Caco-2 (cell line): ENCODE data around the gene EPHA4. TPM values are rescaled to one million over a fixed set of nuclear protein-coding genes. Genes with fewer than 3 reads are reported as not detected.
"Not testable (repeated sequence)": the region's sequence is repeated elsewhere in the genome, so short reads cannot be mapped to it uniquely, and the experiment has no call there.

Experiments
- BruUV-seq: library from RNA; stranded (reverse); fragments of 400-500 nt; replicated peaks from 2 replicates; lab custom pipeline; 2021; lab: Mats Ljungman, UMichigan
- CTCF ChIA-PET: fragments of 300-600 bp; sonication (Branson Sonifier 250); formaldehyde crosslinking; loops from one replicate; lab custom pipeline; 2022; ENCODE audit warnings: antibody characterized with exemption; lab: Charles Lee
- POLR2A ChIA-PET: fragments of 300-600 bp; sonication (Branson Sonifier 250); formaldehyde crosslinking; loops from one replicate; lab custom pipeline; 2022; ENCODE audit warnings: antibody characterized with exemption; lab: Charles Lee
- DNase-seq, 2 experiments: peaks; one replicate each; pipeline versions ENCODE4 v3.0.0 to v3.0.0-alpha.2; 2020 to 2022
- H3K27me3 ChIP-seq: replicated peaks from 2 replicates; pipeline ENCODE4 v1.6.0; 2011; ENCODE audit warnings: low read length; ENCODE audit not compliant: control insufficient read depth, insufficient read depth
- H3K36me3 ChIP-seq: 2 replicates; pipeline ENCODE4 v1.5.1; 2011; ENCODE audit warnings: low read length; ENCODE audit not compliant: control insufficient read depth, insufficient read depth
- H3K4me1 ChIP-seq: fragments of 250-450 bp; sonication (Bioruptor Pico); 2 replicates; pipeline ENCODE4 v1.5.1; 2020; ENCODE audit warnings: mild to moderate bottlenecking
- H3K4me3 ChIP-seq: 2 replicates; pipeline ENCODE4 v1.5.1; 2011; ENCODE audit warnings: low read depth, mild to moderate bottlenecking, control low read depth, low read length
- H3K9me3 ChIP-seq: fragments of 250-450 bp; sonication (Bioruptor Pico); 2 replicates; pipeline ENCODE4 v1.5.1; 2020; ENCODE audit warnings: mild to moderate bottlenecking, moderate library complexity
- H3K27ac Mint-ChIP-seq: one replicate; pipeline ENCODE4 v1.8.0; 2022; ENCODE audit warnings: mixed read lengths; ENCODE audit not compliant: unreplicated experiment
- H3K27me3 Mint-ChIP-seq: one replicate; pipeline ENCODE4 v1.8.0; 2022; ENCODE audit warnings: mixed read lengths; ENCODE audit not compliant: insufficient read depth, unreplicated experiment
- H3K36me3 Mint-ChIP-seq: one replicate; pipeline ENCODE4 v1.8.0; 2022; ENCODE audit warnings: mild to moderate bottlenecking, mixed read lengths; ENCODE audit not compliant: insufficient read depth, unreplicated experiment
- H3K4me1 Mint-ChIP-seq: one replicate; pipeline ENCODE4 v1.8.0; 2022; ENCODE audit warnings: low read depth, mixed read lengths; ENCODE audit not compliant: unreplicated experiment
- H3K4me3 Mint-ChIP-seq: one replicate; pipeline ENCODE4 v1.8.0; 2022; ENCODE audit warnings: mild to moderate bottlenecking, moderate library complexity, mixed read lengths; ENCODE audit not compliant: unreplicated experiment
- H3K9me3 Mint-ChIP-seq: one replicate; pipeline ENCODE4 v1.8.0; 2022; ENCODE audit warnings: mixed read lengths; ENCODE audit not compliant: unreplicated experiment
- intact Hi-C: fragments of 100-400 bp; cut with micrococcal nuclease; formaldehyde crosslinking; loops from one replicate; pipeline ENCODE4 v1.10.0; 2022; ENCODE audit not compliant: unreplicated experiment
- total RNA-seq: library from RNA; stranded (reverse); gene quantifications from 2 replicates; pipeline ENCODE4 v1.2.3, GENCODE V29; 2022
- TF ChIP-seq, protein P1 (sequence below), 2 experiments: fragments of 200-600 bp in 1 of 2; IDR thresholded peaks; 1 replicate in 1 of 2; 2 replicates in 1 of 2; pipeline versions ENCODE4 v1.5.1 to v1.8.0; 2011 to 2022; ENCODE audit warnings: antibody characterized with exemption in 1 of 2, control low read depth in 1 of 2, inconsistent platforms in 1 of 2, low read depth in 1 of 2, low read length in 1 of 2, mild to moderate bottlenecking in 1 of 2, moderate library complexity in 1 of 2; ENCODE audit not compliant: insufficient read depth in 1 of 2, severe bottlenecking in 1 of 2, unreplicated experiment in 1 of 2

Gene EPHA4
- total RNA-seq, 1 experiment from 2014 or later: 95.5 TPM

DNA sequence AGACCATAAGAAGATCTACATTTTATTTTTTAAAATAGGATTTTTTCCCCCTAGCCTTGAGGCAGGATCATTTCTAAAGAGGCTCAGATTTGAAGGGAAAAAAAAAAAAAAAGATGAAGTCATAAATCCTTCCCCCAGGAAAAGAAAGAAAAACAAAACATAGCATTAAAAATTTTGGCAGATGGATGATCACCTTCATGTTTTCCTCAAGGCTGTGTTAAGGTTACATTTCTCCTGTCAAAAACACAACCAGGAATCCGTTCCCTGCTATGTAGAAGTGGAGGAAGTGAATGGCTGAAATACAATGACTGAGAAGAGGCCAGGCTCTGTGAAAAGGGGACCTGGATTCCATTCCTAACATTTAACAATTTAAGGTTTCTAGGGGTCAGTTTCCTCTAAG lies 56.2 kb downstream of the EPHA4 start:
- CTCF ChIA-PET: no interaction called here
- no peak overlapping the region for H3K4me3 Mint-ChIP-seq
- no peaks in the 10 kb centered on the region for H3K9me3 Mint-ChIP-seq
- no peaks in the 10 kb centered on the region for H3K36me3 ChIP-seq
- no peaks in the 10 kb centered on the region for H3K9me3 ChIP-seq
- no TSS peak for BruUV-seq
- no peaks in the 10 kb centered on the region for H3K27me3 Mint-ChIP-seq
- H3K4me1 ChIP-seq: peaks cover 34% of the 10 kb centered on the region
- no peak for DNase-seq
- intact Hi-C loops: loop anchor here (5.0 kb wide), 1 partner anchor 451 kb away; no protein-coding TSS in a partner anchor
- no peak overlapping the region for H3K27ac Mint-ChIP-seq
- H3K4me3 ChIP-seq: no peak overlapping the region
- H3K36me3 Mint-ChIP-seq: peaks cover 27% of the 10 kb centered on the region
- TF ChIP-seq, protein P1, sequence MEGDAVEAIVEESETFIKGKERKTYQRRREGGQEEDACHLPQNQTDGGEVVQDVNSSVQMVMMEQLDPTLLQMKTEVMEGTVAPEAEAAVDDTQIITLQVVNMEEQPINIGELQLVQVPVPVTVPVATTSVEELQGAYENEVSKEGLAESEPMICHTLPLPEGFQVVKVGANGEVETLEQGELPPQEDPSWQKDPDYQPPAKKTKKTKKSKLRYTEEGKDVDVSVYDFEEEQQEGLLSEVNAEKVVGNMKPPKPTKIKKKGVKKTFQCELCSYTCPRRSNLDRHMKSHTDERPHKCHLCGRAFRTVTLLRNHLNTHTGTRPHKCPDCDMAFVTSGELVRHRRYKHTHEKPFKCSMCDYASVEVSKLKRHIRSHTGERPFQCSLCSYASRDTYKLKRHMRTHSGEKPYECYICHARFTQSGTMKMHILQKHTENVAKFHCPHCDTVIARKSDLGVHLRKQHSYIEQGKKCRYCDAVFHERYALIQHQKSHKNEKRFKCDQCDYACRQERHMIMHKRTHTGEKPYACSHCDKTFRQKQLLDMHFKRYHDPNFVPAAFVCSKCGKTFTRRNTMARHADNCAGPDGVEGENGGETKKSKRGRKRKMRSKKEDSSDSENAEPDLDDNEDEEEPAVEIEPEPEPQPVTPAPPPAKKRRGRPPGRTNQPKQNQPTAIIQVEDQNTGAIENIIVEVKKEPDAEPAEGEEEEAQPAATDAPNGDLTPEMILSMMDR (IDR thresholded peaks at IDR 0.05; ENCODE audit: insufficient read depth in 1 of 2, low read depth in 1 of 2, low read length in 1 of 2, severe bottlenecking in 1 of 2, unreplicated experiment in 1 of 2): no peak
- H3K27me3 ChIP-seq: no peaks in the 10 kb centered on the region
- POLR2A ChIA-PET: no interaction called here
- peaks cover under 1% of the 10 kb centered on the region for H3K4me1 Mint-ChIP-seq

DNA sequence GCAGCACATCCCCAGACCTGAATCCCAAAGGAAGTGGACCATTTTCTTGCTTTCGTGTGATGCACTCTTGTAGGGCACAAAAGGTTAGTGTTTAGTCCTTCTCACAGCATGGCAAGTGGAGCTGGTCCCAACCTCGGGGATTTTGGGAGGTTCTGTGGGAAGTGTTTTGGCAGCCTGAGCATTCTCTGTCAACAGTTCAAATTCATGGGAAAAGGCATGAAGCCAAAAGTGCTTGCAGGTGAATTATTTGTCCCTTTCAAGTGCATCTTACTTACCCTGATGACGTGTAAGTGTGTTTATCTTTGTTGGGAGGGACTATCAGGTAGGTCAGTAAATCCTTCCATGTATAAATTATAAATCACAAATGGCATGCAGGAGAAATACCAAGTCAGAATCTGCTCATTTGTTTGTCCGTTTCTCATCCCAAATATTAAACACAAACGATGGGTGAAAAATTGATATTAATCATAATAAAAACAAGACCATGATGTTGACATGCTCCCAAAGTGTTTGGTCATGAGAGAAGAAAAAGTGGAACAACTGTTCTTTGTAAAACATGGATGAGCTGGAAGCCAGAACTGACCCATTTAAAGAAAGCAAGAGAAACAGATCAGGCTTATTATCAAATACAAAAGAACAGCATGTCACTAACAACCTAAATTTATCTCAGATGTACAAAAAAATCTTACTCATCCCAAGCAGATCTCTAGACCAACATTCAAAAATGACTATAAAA lies 57.6 kb downstream of the EPHA4 start:
- BruUV-seq: no TSS peak
- Histone ChIP-seq H3K4me3 (no peak overlapping the region), H3K36me3 (no peaks in the 10 kb centered on the region), H3K27me3 (no peaks in the 10 kb centered on the region), H3K4me1 (peaks cover 20% of the 10 kb centered on the region), H3K9me3 (no peaks in the 10 kb centered on the region)
- Mint-ChIP-seq H3K4me1 (no peaks in the 10 kb centered on the region), H3K27me3 (no peaks in the 10 kb centered on the region), H3K9me3 (no peaks in the 10 kb centered on the region), H3K4me3 (no peak overlapping the region), H3K36me3 (peaks cover 34% of the 10 kb centered on the region), H3K27ac (no peak overlapping the region)
- intact Hi-C loops: loop anchor here (5.0 kb wide), 1 partner anchor 453 kb away; no protein-coding TSS in a partner anchor
- TF ChIP-seq, protein P1 (IDR thresholded peaks at IDR 0.05; ENCODE audit: insufficient read depth in 1 of 2, low read depth in 1 of 2, low read length in 1 of 2, severe bottlenecking in 1 of 2, unreplicated experiment in 1 of 2): no peak
- no peak for DNase-seq
- CTCF ChIA-PET: no interaction called here
- POLR2A ChIA-PET: no interaction called here

DNA sequence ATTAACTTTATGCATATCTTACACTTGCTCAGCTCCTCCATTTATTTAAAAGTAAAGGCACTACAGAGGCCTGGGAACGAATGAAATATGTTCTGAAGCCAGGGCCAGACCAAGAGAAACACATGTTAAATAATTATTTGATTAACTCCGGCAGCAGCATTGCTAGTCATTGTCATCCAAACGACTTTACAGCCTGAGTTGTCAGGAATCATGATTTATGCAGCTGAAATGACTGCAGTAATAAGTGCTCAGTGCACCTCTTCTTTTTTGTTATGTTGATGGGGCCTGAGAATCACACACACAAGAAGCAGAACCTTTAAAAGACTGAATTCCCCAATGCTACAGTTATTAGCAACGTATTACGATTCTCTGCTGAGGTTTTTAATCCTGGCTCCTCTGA lies 58.9 kb downstream of the EPHA4 start:
- H3K4me1 Mint-ChIP-seq: no peaks in the 10 kb centered on the region
- Histone ChIP-seq H3K36me3 (no peaks in the 10 kb centered on the region), H3K4me1 (peaks cover 7% of the 10 kb centered on the region), H3K9me3 (no peaks in the 10 kb centered on the region), H3K4me3 (no peak overlapping the region), H3K27me3 (no peaks in the 10 kb centered on the region)
- no TSS peak for BruUV-seq
- DNase-seq: no peak
- no peaks in the 10 kb centered on the region for H3K27me3 Mint-ChIP-seq
- no peak overlapping the region for H3K4me3 Mint-ChIP-seq
- ChIA-PET POLR2A (interaction anchor here (0.6 kb wide), 1 partner anchor 66 kb away, joined by 3 read pairs; no protein-coding TSS in a partner anchor), CTCF (no interaction called here)
- TF ChIP-seq, protein P1 (IDR thresholded peaks at IDR 0.05; ENCODE audit: insufficient read depth in 1 of 2, low read depth in 1 of 2, low read length in 1 of 2, severe bottlenecking in 1 of 2, unreplicated experiment in 1 of 2): no peak
- H3K9me3 Mint-ChIP-seq: no peaks in the 10 kb centered on the region
- H3K36me3 Mint-ChIP-seq: peaks cover 35% of the 10 kb centered on the region
- intact Hi-C loops: no loop called here
- no peak overlapping the region for H3K27ac Mint-ChIP-seq

DNA sequence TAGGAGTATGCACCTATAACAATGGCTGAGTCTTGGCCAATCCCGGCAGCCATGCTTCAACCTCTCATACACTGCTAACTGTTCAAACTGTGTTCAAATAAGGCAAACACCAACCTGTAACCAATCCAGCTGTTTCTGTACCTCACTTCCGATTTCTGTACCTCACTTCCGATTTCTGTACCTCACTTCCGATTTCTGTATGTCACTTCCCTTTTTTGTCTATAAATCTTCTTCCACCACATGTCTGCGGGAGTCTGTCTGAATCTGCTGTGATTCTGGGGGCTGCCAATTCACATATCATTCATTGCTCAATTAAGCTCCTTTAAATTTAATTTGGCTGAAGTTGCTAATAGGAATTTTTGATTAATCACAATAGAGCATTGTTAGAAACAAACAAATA lies 60.8 kb downstream of the EPHA4 start:
- CTCF ChIA-PET, H3K4me3 ChIP-seq, H3K27me3 Mint-ChIP-seq, H3K27me3 ChIP-seq, H3K4me1 Mint-ChIP-seq, H3K27ac Mint-ChIP-seq, H3K4me3 Mint-ChIP-seq, BruUV-seq, H3K4me1 ChIP-seq, intact Hi-C loops, POLR2A ChIA-PET, H3K9me3 ChIP-seq, H3K9me3 Mint-ChIP-seq, H3K36me3 ChIP-seq, DNase-seq: not testable (repeated sequence)
- peaks cover 50% of the 10 kb centered on the region for H3K36me3 Mint-ChIP-seq
